NCI-H748 treated with DMSO at 0.1 percent for 48 hours (cell line): ENCODE data around the gene CCNG1.
A peak's percentile ranks its signal among the peaks of the same experiment; 100 is the strongest.
"Not testable (repeated sequence)": the region's sequence is repeated elsewhere in the genome, so short reads cannot be mapped to it uniquely, and the experiment has no call there.

Source experiments
- DNase-seq: peaks from one replicate; lab custom pipeline; 2025; lab: John Stamatoyannopoulos, UW

The CCNG1 gene, protein sequence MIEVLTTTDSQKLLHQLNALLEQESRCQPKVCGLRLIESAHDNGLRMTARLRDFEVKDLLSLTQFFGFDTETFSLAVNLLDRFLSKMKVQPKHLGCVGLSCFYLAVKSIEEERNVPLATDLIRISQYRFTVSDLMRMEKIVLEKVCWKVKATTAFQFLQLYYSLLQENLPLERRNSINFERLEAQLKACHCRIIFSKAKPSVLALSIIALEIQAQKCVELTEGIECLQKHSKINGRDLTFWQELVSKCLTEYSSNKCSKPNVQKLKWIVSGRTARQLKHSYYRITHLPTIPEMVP

DNA sequence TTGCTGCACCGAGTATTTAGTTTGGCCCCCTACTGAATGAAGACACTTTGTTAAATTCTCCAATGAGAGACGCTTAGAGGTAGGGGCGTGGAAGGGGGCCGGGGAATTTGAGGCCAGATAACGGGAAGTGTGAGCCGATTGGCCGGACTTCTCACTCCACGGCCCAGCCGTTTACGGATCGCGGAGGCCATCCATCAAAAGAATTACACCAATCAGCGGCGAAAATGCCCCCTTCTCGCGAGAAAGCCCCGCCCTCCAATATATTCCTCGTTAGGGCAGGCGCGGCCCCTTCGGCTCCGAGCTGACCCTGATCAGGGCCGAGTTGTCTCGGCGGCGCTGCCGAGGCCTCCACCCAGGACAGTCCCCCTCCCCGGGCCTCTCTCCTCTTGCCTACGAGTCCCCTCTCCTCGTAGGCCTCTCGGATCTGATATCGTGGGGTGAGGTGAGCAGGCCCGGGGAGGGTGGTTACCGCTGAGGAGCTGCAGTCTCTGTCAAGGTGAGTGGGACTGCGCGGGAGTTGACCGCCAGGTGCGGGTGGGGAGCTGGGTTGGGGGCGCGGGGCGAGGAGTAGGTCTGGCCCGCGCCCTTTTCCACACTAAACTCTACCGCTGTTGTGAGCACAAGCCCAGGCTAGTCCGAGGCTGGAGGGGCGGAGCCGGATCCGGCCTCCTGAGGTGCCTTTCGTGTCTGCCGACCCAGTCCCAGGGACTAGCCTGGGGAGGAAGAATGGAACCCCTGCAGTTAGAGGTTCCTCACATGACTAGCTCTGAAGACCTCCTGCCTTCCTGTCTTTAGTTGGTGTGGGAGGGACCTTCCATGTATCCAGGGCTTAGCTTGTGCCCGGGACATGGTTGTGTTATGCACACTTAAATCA, at the start of gene CCNG1:
Gene CCNG1 (plus strand): TSS at position 287 of the 874 bp plus-strand sequence. CDS start 1,662 bp downstream, outside the sequence.
- peak; percentile 95 for DNase-seq

DNA sequence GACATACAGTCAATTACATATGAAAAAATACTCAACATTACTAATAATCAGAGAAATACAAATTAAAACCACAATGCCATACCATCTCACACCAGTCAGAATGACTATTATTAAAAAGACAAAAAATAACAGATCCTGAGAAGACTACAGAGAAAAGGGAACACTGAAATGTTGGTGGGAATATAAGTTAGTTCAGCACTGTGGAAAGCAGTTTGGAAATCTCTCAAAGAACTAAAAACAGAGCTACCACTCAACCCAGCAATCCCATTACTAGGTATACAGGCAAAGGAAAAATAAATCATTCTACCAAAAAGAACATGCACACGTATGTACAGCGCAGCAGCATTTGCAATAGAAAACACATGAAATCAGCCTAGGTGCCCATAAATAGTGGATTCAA, 41.6 kb upstream of the CCNG1 start:
- no peak for DNase-seq

DNA sequence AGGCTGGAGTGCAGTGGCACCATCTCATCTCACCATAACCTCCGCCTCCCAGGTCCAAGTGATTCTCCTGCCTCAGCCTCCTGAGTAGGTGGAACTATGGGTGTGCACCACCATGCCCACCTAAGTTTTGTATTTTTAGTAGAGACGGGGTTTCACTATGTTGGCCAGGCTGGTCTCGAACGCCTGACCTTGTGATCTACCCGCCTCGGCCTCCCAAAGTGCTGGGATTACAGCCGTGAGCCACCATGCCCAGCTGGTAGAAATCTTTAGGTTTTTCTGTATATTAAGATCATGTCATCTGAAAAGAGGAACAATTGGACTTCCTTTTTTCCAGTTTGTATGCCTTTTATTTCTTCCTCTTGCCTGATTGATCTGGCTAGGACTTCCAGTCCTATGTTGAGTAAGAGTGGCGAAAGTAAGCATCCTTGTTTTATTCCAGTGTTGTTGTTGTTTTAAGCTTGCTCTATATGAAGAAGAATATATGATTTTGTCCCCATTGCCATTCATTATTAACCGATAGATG, 40.5 kb upstream of the CCNG1 start:
- DNase-seq = not testable (repeated sequence)

DNA sequence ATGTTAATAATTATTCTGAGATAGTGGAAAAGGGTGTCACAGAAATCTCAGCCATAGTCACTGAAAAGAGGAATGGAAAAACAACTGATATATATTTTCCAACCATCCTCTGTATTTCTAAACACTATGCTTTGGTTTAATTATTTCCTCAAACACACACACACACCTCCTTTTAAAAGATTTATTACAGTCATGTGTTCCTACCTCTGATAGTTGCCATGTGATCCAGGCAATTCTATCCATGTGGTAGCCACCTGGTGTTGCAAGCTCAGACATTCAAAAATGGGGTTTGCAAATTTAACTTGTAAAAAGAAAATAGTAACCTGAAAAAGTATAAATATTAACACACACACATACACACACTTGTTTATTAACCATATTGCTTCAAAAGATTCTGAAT, 40.0 kb upstream of the CCNG1 start:
- no peak for DNase-seq

DNA sequence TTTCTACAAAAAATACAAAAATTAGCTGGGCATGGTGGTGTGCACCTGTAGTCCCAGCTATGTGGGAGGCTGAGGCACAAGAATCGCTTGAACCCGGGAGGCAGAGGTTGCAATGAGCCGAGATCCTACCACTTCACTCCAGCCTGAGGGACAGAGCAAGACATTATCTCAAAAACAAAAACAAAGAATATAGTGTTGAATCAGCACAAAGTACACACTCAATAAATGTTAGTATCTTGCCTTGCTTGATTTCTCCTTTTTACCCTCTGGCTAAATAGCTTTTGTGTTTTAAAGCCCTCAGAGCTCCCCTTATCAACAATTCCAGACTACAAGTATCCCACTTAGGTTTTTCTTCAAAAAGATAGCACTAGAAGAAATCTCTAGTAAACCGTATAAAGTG, 37.5 kb upstream of the CCNG1 start:
- DNase-seq = no peak

DNA sequence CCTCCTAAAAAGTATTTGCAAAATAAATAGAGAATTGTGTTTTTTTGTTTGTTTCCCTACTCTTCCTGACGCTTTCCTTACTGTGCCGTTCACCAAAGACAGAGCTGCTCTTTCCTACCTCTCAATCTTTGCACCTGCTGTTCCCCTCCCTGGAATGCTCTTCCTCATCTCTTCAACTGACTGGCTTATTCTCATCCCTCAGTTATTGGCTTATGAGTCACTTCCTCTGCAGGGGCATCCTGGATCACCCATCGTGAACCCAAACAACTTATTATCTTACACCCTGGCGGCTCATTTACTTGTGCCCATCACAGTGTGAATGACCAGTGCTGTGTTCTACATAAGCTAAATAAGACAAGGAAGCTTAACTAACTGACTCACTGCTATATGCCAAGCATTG, 36.1 kb upstream of the CCNG1 start:
- no peak for DNase-seq

DNA sequence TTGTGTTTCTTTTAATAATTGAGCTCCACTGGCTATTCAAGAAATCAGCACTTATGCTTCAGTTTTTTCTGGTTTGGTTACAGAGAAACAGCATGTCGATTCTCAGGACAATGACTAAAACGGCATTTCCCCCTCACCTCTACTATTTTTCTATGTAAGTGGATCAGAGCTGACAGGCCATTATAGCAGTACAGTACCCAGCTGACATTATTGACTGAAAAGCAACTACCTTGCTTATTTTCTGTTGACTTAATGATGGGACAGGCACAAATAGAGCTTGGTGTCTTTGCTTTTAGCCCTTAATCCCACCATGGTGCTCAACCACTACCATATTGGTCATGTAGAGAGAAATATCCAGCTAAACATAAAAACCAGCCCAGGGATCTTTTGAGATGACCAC, 35.4 kb upstream of the CCNG1 start:
- no peak for DNase-seq

DNA sequence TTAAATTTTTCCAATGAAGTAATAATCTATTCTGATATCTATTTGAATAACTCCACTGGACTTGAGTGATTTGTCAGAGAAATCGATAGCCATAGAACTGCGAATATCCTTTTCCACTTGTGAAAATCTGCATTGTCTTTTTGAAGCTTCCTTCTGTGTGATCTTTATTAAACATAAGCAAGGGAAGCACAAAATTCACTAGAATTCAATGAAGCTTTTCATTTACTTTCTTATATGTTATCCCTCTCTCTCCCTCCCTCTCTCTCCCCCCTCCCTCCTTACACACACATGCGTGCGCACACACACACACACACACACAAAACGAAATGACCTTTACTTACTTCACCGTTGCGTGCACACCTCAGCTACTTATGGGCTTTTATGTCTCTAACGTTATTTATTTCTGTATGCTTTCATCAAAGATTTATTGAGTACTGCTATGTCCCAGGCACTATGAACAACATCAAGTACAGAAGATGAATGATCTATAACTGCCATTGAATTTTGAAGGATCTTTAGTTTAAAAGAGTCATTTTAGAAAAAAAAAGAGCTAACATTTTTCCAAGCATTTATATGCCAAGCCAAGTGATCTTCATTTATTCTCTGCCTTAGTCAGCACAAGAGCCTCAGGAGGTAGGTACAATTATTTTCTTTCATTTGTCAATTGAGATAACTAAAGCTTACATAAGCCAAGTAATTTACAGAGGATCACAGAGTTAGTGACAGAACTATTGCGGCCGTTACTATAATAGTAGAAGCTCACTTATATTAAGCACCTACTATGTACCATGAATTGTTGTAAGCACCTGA, 32.8 kb upstream of the CCNG1 start:
- no peak for DNase-seq

DNA sequence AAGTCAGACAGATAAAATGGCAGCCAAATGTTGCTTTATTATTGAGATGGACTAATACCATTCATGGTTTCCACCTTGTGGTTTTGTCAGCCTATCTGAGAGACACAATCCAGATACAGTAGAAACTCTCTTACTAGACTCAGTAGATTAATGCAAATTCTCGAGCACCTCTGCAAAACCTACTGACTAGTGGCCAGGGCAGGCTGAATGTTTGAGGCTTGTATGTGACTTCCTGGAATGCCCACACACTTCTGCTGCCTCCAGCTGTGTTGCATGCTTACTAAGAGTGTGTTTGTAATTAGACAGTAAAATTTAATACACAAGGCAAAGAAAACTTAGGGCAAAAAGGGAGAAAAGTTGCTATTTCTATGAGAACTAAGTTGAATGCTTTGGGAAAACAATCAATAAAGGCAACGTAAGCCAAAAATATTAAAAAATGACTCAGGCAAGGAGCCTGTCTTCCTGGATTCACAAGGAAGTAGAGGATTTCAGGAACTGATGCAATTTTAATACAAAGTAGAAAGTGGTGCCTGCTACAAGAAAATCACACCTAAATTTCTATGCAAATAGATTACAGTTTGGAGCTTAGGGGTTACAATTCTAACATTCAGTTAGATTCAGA, 30.2 kb upstream of the CCNG1 start:
- no peak for DNase-seq

DNA sequence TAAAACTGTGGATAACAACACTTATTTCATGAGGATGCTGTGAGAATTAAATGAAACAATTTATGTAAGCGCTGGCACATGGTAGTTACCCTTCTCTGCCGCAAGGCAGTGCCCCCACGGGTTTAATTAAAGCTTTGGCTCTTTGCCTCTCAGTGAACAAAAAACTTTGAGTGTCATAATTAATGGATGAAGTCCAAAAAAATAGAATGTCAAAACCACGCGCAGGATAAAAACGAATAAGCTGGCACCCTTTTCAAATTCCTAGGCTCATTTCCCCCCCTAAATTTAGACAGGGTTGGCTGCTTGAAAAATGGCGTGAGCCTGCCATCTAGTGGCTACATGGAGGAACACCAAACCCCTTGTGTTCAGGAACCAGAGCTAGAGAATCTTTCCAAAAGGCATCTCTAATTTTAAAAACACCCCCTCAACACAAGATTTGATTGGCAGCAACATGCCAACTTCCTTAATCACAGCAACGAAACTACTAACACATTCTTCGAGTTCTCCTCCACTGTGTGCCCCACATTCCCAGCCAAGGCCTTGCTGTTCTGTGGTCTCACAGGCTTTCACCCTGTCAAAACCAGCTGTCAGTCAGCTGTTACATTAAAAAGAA, 29.0 kb upstream of the CCNG1 start:
- DNase-seq = no peak

DNA sequence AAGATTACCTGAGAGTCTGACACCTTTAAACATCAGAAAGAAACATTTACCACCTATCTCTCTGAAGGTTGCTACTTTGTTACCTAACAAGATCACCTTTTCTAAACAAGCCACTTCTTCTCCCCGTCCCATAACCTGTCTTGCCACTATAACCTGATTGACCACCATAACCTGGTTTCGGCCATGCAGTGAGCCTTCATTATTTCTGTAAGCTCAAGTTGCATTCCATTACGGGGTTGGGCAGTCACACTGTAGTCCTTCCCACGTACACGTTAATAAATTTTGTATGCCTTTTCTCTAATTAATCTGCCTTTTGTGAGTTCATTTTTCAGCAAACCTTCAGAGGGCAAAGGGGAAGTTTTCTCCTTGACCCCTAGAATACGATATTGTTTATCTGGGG, 28.0 kb upstream of the CCNG1 start:
- no peak for DNase-seq

DNA sequence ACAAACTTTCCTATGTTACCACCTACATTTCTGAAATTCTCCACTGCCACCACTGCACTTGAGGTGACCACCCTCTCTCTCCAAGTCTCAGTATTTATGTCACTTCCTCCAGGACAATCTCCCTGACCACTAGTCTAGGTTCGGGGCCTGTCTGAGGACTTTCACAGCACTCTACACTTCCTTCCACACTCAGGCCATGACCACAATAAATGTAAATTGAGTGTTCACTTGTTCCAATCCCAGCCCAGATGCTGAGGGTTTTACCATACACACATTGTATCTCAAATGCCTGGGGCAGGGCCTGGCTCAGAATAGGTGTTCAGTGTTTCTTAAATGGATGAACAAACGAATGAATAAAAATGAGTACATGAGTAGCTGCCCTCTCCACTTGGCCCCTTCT, 26.9 kb upstream of the CCNG1 start:
- no peak for DNase-seq

DNA sequence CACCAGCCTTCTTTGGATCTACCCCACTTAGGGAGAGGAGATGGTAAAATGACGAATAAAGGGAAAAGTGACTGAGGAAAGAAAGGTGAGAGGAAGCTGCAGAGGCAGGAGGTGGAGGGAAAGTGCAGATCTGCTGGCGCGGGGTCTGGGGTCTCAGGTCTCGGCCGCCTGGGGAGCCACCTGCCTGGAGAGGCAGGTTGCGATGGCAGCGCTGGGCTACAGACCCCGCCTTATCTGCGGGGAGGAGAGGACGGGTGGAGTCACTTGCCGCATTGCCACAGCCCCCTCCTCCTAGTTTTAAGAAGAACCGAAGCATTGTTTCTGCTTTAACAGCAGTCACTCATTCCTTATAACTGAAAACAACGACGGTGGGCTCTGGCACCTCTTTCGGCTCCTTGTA, 21.7 kb upstream of the CCNG1 start:
- not testable (repeated sequence) for DNase-seq

DNA sequence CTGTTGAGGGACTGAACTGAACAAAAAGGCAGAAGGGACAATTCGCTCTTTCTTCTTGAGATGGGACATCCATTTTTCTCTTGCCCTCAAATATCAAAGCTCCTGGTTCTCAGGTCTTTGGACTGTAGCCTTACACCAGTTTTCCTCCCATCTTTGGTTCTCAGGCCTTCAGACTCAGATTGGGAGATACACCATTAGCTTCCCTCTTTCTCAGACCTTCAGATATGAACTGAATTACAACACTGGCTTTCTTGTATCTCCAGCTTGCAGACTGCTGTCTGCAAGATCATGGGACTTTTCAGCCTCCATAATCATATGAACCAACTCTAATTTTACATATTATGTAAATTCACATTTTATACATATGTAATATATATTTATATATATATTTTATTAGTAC, 12.6 kb upstream of the CCNG1 start:
- DNase-seq = no peak

DNA sequence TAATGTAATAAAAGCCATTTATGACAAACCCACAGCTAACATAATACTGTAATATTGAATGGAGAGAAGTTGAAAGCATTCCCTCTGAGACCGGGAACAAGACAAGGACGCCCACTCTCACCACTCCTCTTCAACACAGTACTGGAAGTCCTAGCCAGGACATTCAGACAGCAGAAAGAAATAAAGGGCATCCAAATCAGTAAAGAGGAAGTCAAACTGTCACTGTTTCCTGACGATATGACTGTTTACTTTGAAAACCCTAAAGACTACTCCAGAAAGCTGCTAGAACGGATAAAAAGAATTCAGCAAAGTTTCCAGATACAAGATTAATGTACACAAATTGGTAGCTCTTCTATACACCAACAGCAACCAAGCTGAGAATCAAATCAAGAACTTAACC, 11.3 kb upstream of the CCNG1 start:
- DNase-seq = not testable (repeated sequence)

DNA sequence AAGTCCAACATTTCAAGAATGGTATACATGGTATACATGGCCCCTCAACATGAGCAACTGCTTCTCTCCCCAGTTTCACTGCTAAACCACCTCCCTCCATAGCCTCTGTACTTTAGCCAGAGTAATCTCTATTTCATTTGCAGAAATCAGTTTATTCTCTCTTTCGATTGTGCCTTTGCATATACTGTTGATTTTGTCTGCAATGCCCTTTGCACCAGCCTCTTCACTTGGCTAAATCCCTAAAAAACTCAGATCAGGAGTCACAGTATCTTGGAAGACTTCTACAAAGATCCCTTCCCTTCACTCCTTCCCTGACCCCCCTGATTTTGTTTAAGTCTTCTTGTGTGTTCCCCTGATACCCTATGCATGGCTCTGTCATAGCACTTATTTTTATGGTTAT, 4.9 kb upstream of the CCNG1 start:
- DNase-seq = no peak

DNA sequence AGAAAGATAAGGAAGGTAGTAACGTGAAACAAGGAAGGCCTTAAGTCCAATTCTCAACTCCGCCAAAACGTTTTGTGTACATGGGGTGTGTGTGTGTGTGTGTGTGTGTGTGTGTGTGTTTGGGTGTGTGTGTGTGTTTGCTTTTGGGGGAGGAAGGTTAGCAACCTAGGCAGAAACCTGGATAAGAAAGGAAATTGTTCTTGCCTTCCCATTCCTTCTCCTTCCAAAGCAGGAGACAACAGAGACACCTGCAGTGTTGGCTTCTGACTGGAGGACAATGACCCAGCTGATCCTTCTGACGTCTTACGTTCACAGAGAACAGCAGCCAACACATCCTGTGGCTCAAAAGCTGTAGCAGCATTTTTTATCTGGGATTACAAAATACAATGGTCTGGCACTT, 4.1 kb upstream of the CCNG1 start:
- no peak for DNase-seq

DNA sequence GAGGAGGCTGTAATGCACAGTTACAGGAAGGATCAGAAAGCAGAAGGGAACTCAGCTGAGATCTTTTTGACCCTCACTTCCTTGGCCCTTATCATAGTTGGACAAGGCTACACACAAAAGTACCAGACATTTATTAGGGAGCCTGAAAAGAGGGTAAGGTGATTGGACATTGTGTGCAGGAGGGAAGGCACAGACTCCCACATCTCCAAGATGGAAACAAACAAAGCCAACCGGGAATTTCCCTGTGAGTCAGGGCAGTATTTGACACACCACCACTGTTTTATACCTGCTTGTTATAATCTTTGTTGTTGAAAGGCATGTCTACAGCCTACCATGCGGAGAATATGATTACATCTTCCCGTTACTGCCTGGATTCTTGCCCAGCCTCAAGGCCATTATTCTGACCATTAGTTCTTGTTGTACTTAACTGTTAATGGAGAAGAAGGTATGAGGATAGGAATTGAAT, 3.0 kb upstream of the CCNG1 start:
- no peak for DNase-seq

DNA sequence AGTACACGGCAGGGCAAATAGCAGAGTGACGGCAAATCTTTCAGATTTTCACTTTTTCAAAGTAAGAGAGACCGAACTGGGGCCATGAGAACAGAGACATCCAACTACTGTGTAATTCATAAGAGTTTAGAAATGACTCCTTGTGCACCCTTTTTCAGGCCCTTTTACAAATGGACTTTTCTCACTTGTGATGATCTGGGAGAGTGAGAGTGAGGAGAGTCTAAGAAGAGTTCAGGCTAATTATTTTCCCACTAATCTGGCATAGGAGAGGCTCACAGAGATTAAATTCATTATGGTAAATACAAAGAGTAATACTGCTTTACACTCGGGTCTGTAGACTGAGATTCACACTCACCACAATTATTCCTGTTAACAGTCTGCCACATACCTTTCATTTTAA, 880 bp upstream of the CCNG1 start:
- no peak for DNase-seq

DNA sequence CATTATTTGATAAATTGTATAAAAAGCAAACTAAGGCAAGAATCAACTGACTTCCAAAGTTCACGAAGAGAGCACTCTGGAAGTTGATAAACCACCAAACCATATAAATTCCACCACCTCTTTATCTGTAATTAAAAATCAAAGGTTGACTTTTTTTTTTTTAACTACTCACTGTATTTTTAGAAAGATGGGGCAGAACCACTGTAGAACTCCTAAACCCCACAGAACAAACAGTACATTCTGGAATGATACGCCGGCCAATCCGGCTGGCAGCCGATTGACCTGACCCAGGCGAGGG, 435 bp upstream of the CCNG1 start:
- no peak for DNase-seq

DNA sequence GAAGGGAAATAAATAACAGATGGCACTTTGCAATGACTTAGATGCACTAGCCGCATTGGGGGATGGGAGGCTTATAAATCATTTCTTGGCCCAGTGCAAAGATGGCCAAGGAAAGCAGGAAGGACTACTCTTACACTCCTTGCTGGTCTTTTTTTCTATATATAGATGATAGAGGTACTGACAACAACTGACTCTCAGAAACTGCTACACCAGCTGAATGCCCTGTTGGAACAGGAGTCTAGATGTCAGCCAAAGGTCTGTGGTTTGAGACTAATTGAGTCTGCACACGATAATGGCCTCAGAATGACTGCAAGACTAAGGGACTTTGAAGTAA, 1.7 kb downstream of the CCNG1 start:
- DNase-seq = no peak

DNA sequence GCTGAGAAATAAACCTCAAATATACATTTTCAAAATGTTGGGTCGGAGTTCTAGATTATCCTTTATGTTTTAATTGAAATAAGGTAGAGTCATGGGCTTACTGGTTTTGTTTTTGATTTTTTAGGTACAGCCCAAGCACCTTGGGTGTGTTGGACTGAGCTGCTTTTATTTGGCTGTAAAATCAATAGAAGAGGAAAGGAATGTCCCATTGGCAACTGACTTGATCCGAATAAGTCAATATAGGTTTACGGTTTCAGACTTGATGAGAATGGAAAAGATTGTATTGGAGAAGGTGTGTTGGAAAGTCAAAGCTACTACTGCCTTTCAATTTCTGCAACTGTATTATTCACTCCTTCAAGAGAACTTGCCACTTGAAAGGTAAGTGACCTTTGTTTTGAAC, 3.6 kb downstream of the CCNG1 start:
- DNase-seq = no peak
